ENCODE results near the gene ARID5A.
A peak's percentile ranks its signal among the peaks of the same experiment; 100 is the strongest.

The ARID5A gene

DNA sequence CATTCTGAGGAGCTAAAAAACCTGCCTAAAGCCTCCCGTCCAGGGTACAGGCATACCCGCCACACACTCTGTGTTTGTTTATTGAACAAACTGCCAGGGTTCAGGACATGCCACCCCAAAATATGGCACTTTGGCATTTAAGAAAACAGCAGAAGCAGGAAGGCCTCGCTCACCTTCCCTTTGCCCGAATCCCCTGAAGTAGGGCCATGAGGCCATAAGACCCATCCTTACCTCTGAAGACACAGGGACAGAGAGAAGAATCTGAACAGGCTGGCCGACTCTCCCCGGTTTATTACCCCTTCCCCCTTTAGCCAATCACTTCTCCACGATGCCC is 29.7 kb upstream of the ARID5A start:
- no peak for DNase-seq

DNA sequence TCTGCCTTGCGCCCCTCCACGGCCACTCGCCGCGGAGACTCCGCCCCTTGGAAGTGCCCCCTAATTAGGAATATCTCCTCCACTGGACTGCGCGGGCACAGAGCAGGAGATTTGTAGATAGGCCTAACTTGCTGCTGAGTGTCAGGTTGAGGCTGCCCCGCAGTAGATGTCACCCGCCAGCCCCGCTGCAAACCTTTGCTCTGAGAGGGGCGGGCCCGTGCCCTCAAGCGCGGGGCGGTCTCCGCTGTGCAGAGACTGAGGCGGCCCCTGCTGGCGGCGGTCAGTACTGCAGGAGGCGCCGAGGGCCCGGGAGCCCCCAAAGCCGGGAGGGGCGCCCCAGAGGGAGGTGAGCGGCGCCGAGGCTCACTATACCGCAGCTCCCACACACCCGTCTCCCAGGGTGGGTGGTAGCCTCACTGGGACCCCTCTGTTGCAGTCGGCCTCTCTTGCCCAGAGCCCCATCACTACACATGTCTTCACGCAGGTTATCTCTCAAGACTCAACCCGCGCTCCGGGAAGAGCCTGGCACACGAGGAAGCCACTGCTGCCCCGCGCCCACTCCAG is 28.5 kb upstream of the ARID5A start:
- peak; percentile 90 to 91 for DNase-seq

DNA sequence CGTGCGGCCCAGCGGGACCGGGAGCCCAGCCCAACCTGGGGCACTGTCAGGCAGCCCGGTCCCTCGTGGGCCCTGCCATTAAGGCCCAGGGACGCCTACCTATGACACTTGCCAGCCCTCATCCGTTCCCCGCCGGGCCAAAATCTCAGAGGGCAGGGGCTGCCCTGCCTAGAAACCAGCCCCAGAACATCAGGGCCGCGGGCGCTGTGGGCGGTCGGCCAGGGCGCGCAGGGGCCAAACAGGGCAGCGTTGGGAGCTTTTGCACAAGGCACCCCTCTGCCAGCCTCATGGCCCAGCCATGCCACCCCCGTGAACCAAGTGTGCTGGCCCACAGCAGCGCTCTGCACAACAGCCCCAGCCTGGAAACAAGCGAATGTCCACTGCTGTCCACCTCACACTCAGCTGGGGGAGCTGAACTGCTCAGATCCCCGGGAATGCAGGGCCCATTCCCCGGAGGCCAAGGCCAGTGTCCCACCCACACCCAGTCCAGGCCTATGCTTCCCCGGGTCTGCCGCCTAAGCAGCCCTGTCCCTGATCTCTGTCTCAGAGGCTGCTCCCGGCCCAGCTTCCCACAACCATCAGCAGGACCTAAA is 27.9 kb upstream of the ARID5A start:
- DNase-seq = no peak

DNA sequence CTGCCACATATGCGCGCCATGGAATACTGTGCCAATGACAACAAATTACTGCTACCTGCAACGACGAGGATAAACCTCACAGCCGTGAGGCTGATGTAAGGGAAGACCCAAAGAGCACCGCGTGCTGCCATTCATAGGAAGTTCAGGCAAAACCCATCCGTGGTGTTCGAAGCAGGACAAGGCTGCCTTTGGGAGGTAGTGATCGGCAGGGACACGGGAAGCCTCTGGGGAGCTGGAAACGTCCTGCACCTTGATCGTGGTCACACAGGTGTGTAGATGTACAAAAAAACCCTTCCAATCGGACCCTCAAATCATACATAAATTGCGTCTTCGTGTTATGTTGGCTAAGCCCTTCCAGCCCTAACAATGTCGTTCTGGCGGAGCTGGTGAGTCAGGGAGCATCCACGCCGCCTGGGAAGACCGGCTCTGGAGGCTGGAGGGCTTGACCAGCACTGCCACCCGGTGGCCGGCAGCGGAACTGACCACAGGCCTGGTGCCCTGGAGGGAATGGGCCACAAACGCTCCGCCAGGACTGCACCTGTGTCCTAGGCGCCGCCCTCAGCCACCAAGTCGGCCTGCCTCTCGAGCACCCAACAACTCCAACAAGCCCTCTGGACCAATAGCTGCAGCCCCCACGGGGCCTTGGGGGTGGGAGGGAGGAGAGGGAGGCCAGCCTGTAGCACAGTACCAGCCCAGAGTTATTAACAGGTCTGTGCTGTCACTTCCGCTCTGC is 27.3 kb upstream of the ARID5A start:
- peak; percentile 84 to 88 for DNase-seq

DNA sequence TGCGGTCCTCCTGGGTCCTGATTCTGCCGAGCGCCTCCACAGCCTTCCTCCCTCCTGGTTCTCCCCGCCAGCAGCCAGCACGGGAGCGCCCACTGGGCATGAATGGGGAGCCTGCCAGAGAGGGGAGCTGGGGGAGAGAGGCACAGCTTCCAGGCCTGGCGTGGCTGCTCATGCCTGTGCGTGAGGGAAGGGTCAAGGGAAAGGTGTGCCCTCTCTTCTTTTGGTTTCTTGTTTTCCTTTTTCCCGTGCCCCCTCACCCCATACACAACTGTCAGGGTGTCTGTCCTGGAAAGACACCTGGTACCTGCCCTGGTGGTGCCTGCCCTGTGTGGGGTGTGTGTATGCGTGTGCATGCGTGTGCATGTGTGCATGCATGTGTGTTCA is 26.7 kb upstream of the ARID5A start:
- no peak for DNase-seq

DNA sequence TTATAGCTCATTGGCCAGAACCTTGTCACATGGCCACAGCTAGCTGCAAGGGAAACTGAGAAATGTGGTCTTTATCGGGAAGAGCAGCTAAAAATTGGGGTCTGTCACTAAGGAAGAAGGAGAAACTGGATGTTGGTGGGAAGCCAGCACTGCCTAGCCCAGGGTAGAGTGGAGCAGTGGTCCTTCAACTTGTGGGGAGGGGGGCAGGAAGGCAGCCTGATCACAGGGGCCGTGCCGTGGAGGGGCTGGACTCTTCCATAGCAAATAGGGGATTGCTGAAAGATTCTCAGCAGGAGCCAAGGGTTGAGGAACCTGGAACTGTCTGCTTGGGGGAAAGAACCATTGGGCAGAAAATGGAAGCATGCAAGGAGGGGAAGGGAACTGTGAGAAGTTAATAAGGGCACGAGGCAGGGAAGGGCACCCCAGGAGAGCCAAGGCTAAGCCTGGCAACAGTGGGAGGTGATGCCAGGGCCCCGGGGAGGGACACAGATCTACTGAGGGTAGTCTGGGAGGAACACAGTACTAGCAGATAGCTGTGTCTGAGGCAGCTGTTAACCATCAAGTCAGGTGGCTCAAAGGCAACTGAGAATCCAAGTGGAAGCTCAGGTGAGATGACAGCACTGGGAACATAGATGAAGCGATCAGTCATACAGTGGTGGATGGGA is 25.5 kb upstream of the ARID5A start:
- DNase-seq = no peak

DNA sequence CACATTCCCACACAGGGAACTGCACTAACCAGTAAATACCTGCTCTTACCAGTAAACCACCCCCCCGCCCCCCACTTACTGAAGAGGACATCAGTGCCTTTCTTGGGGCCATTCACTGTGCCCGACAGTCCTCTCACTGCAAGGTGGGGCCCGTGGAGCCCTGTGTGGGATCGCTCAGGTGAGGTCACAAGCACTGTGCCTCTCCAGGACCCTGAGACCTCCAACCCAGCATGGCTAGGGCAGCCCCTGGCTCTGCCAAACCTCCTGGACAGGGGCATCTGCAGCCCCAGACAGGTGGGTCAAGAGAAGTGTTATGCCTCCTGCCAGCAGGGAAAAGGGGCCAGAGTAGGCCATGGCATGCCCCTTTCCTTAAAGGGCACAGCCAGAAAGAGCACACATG is 24.7 kb upstream of the ARID5A start:
- no peak for DNase-seq

DNA sequence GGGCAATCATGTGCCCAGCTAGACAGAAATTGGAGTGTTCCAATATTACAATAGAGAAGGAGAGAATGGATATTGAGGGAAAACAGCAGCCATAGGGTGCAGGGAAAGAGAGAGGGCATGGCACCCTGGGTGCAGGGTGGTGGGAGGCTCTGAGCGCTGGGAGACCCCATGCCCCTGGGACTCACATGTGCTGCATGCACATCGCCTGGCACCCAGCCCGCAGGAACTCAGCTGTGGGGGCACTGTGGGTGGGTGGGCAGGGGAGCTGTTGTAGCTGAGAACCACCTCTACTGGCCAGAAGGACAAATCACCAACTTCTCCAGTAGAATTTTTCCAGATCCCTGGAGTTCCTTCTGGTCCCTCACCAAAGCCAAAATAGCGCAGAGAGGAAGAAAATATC is 24.2 kb upstream of the ARID5A start:
- DNase-seq = no peak

DNA sequence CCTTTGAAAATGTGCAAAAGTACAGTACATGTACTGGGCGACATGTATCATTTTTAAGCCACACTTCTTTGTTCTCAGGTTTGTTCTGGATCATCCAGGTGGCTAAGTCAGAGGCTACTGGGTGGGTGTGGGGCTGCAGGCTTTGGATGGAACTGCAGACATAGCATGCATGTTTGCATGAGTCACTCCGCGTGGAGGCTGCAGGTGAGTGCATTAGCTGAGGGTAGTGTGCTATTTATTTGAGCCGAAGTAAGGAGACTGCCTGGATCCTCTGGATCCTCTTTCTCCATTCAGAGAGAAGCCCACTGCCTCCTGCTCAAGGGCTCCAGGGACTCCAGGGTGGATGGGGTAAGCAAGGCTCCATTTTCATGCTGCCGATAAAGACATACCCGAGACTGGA is 22.0 kb upstream of the ARID5A start:
- DNase-seq = no peak

DNA sequence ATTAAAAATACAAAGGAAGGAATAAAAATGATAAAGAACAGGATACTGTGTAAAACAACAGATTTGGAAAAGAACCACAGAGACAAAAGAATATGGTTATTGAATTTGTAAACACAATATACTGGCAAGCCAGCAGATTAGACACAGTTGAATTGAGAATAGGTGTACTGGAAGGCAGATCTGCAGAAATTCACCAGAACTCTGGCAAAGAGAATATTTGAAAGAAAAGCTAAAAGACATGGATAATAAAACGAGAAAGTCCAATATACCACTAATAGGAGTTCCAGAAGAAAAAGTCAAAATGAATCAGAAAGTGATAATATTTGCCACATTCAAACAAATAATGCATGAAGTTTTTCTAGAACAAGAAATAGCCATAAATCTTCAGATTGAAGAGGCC is 19.5 kb upstream of the ARID5A start:
- no peak for DNase-seq

DNA sequence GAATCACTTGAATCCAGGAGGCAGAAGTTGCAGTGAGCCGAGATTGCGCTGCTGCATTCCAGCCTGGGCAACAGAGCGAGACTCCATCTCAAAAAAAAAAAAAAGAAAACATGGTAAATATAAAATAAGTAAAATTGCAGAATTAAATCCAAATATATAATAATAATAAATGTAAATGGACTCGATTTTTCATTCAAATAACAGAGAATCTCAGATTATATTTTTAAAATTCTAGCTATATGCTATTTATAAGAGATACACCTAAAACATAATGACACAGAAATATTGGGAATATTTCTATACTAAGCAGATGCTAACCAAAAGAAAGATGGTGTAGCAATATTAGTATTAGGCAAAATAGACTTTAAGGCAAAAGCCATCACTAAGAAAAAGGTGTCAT is 16.3 kb upstream of the ARID5A start:
- no peak for DNase-seq

DNA sequence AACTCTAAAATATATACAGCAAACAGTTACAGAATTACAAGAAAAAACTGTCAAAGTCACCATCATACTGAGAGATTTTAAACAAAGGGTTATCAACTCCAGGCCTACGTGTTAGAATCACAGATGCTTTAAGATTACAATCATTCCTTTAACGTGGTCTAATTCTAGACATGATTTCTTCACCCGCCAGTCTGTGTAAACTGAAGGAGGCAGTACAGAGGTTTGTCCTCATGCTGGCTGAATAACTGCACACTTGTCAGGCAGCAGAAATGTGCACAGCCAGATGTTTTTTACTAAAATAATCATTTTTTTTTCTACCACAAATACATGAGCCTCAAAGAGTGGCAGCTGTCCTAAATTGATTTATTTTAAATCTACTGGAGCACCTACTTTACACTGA is 15.9 kb upstream of the ARID5A start:
- no peak for DNase-seq

DNA sequence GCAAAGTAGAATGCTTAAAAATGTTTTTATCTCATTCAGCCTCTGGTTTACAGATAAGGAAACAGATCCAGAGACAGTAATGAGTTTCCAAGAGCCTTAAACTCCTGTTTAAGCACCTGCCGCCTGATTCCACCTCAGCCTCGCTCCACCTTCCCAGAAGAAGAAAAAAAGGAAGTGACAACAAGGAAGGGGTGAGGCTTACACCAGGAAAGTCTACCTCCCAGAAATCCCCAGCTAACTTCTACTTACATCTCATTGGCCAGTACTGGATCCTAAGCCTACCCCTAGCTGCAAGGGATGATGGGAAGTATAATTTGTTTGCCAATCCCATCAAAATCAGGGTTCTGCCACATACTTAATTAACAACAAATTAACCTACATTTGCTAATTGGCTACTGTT is 15.3 kb upstream of the ARID5A start:
- no peak for DNase-seq

DNA sequence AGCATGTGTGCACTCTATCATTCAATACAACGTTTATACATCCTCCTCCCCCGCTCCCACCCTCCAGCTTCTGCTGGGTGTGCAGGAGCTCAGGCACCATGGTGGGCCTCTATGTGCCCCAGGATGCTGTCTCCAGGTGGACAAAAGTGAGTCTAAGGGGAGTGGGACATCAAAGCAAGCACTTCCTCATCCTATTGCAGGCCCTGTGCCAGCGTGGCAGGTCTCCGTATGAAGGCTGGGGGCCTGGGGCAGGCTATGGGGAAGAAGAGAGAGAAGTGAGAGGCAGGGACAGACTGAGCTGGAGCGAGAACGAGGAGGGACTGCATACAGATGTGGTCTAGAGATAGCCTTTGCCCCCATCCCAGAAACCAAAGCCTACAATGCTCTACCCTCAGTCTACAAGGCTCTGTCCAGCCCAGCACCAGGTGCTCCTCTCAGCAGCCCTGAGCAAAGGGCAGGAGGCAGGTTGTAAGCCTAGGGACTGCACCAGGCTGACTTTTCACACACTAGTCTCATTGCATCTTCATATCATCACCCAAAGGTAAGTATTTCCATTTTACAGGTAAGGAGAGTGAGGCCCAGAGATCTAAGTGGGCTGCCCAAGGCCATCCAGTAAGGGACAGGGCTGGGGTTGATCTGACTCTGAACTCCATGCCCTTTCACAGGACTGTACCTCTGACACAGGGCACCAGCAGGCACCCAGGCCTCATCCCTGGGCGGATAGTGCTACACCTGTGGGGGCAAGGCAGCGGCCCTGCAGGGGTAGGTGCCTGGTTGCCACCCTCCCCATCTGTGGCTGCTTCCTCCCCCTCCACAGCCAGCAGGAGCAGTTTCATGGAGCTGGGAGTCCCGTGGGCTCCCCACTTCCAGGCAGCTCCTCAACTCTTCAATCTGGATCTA is 14.0 kb upstream of the ARID5A start:
- no peak for DNase-seq

DNA sequence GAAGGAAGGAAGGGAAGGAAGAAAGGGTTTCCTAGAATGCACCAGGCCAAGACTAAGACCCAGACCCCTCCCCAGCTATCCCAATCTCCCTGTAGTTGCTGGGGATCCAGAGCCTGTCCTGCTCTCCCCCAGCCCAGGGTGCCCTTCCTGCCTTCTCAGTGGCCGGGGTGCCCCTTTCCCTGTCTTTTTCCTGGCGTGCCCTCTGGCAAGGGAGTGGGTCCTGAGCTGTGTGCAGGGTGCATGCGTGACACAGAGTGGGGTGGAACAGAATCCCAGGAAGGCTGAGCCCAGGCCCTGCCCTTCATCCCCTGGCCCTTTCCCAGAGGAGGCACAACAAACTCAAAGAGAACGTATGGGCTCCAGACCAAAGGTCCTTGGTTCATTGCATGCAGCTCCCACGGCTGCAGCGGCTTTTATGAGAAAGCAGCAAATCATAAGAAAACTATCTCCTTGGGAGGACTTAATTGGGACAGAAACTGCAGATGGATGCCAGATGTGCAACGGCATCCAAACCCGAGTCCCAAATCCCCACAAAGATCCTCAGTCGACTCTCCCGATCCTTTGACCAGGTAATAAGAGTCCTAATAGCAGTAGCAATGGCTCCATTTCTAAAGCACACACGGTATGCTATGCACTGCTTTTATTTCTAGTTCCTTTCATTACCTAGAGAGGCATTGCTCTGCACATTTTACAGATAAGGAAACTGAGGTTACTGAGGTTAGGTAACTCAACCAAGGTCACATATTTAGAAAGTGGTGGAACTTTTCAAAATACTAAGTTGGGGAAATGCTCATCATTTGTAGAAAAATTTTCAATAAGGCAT is 12.7 kb upstream of the ARID5A start:
- no peak for DNase-seq

DNA sequence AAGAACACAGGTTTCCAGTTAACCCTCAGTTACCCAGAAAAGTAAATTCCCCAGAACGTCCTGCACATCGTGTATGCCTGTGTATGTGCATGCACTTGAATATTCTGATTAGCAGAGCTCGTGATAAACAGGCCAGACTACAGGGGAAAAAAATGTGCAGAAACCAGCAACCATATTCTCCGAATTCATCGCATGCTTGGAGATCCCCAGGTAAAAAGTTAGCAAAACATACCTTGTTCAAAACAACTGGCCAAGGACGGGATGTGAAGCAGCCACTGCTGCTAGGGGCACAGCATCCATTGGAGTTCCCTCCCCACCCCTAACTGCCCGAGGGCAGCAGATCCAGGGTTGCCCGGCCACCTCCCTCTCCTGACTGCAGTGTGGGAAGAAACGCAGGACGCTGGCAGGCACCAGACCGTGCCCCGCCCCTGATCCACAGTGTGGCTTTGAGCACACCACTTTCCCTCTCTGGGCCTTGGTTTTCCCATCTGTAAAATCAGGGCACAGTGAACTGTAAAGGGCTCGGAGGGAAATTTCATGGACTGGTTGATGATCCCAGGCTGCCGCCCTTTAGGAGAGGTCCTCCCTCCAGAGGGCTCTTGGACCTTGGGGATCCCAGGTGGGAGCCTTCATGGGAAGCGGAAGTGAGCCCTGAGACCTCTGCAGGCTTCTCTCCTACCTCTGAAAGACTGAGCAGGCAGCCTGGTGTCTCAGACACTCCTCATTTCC is 11.9 kb upstream of the ARID5A start:
- no peak for DNase-seq

DNA sequence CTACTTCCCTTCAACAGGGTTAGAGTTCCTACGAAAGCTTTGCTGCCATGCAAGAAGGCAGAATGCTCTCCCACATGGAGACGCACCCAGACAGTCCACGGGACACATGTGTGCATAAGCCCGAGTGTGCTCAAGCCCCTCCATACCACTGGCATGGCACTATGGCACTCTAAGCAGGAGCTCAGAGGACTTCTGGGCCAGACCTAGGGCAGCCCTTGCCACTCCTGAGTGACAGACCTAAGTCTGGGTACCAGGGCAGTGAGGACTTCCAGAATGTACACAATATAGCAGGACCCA is 11.4 kb upstream of the ARID5A start:
- no peak for DNase-seq

DNA sequence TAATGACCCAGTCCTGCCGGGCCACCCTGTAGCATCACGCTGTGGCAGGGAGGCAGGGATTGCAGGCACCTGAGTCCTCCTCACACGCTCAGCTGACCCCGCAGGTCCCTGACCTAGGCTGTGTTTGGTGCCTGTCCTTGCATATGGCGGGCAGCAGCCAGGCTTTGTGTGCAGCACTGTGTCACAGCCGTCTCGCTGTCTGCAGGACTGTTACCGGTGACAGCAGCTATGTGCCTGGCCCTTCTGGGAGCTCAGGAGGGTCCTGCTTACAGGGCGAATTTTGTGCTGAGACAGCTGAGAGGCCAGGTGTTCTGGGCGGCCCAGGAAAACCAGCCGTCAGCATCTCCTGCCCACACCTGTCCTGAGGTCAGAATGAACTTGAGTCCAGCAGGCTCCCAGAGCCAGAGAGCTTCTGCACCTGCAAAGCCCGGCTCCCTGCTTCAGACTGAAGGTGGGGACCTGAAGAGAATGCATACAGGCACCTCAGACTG is 10.4 kb upstream of the ARID5A start:
- DNase-seq = no peak

DNA sequence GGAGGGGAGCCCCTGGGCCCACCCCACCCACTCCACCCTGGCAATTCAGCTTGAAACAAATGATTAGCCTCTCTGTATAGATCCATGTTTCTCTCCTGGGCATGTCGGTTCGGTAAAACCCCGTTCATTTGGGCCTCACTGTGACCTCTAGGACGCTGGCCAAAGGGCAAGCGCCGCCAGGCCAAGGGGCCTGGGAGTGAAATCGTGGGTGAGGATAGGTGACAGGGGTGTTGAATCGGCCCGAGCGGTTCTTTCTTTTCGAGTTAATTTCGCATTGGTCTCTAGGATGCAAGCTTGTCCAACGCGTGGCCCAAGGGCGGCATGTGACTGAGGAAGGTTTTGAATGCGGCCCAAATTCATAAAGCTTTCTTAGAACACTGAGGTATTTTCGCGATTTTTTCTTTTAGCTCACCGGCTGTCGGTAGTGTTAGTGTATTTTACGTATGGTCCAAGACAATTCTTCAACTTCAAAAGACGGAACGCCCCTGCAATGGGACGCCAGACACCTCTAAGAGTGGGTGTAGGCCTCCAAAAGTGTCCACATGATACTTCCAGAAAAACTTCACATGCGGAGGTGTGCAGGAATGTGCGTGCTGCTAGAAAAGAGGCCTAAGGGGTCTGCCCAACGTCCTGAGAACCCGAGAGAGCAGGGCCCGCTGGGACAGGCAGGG is 9.8 kb upstream of the ARID5A start:
- DNase-seq = no peak

DNA sequence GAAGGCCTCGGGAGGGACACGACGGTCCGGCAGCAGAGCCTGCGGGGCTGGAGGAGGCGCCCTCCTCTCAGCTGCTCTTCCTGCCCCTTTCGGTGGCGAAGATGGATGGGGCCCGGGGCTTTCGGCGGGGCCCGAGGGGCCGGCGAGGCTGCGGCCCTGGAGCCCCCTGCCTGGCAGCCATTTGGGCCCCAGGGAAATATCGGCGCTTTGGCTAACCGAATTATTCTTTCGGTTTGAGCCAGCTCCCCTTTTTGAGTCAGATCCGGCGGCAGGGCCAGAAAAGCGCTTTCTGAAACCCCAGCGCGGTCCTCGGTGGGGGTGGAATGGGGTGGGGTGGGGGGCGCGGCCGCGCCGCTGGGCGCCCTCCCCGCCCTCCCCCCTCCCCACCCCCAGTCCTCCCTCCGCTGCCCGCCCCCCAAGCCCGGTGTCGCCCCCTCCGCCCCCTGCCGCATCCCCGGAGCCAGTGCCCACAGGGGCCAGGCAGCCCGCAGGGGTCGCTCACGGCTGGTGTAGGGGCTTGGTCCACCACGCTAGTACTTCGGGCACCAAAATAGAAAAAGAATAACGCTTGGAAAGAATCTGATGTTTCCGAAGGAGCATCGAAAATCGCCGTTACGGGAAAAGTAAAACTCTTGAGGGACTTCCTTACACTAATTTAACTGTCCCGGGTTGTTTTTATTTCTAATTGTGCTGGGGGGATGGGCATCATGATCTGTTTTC is 9.1 kb upstream of the ARID5A start:
- DNase-seq = peak; percentile 80 to 83
